GM21723 (cell line): Measurements from ENCODE around the gene ADCY4.

ENCODE experiments used
- ATAC-seq: cut with Tn5 transposase; IDR thresholded peaks from one replicate; pipeline ENCODE4 v1.9.1; 2021; ENCODE audit warnings: mild to moderate bottlenecking, moderate library complexity; ENCODE audit not compliant: unreplicated experiment

Gene ADCY4

GRCh38 chr14:24300326-24300980 is 34.4 kb downstream of the ADCY4 start:
- ATAC-seq = no peak

- ATAC-seq = peak; percentile 78
Observed at GRCh38 chr14:24299255-24300191, 35.3 kb downstream of the ADCY4 start, which contains the start of the genes DHRS1 and NOP9. TSS of gene DHRS1 (minus strand) at chr14:24299780. CDS start at chr14:24299106, 674 bp downstream. TSS of gene NOP9 (plus strand) at chr14:24299850. CDS start at chr14:24299955, 105 bp downstream.

GRCh38 chr14:24298892-24299254 is 36.0 kb downstream of the ADCY4 start:
- ATAC-seq = no peak

- peak; percentile 8 for ATAC-seq
Observed at GRCh38 chr14:24297190-24297964, 37.5 kb downstream of the ADCY4 start.

- peak; percentile 43 for ATAC-seq
Observed at GRCh38 chr14:24296341-24297157, 38.3 kb downstream of the ADCY4 start.

GRCh38 chr14:24293525-24293924 is 41.3 kb downstream of the ADCY4 start:
- ATAC-seq = no peak

- no peak for ATAC-seq
Observed at GRCh38 chr14:24292118-24292807, 42.6 kb downstream of the ADCY4 start.

GRCh38 chr14:24291446-24292117 is 43.3 kb downstream of the ADCY4 start:
- ATAC-seq = no peak

GRCh38 chr14:24290746-24291145 is 44.1 kb downstream of the ADCY4 start:
- ATAC-seq = no peak

- ATAC-seq = peak; percentile 95
Observed at GRCh38 chr14:24289649-24290280, 45.1 kb downstream of the ADCY4 start.

GRCh38 chr14:24286996-24287395 is 47.9 kb downstream of the ADCY4 start:
- no peak for ATAC-seq

GRCh38 chr14:24285351-24285750 is 49.5 kb downstream of the ADCY4 start:
- ATAC-seq = no peak

GRCh38 chr14:24284501-24285035 is 50.3 kb downstream of the ADCY4 start:
- no peak for ATAC-seq

- no peak for ATAC-seq
Observed at GRCh38 chr14:24283796-24284460, 50.9 kb downstream of the ADCY4 start.

- no peak for ATAC-seq
Observed at GRCh38 chr14:24282736-24283135, 52.1 kb downstream of the ADCY4 start.

- ATAC-seq = no peak
Observed at GRCh38 chr14:24281636-24282035, 53.2 kb downstream of the ADCY4 start.

GRCh38 chr14:24280797-24281460 is 53.9 kb downstream of the ADCY4 start:
- no peak for ATAC-seq
